ENCODE data around the gene SMTNL1.

GRCh38 chr11:57568330-57568766 lies 31.0 kb downstream of the SMTNL1 start:
- TF ChIP-seq, protein P1, sequence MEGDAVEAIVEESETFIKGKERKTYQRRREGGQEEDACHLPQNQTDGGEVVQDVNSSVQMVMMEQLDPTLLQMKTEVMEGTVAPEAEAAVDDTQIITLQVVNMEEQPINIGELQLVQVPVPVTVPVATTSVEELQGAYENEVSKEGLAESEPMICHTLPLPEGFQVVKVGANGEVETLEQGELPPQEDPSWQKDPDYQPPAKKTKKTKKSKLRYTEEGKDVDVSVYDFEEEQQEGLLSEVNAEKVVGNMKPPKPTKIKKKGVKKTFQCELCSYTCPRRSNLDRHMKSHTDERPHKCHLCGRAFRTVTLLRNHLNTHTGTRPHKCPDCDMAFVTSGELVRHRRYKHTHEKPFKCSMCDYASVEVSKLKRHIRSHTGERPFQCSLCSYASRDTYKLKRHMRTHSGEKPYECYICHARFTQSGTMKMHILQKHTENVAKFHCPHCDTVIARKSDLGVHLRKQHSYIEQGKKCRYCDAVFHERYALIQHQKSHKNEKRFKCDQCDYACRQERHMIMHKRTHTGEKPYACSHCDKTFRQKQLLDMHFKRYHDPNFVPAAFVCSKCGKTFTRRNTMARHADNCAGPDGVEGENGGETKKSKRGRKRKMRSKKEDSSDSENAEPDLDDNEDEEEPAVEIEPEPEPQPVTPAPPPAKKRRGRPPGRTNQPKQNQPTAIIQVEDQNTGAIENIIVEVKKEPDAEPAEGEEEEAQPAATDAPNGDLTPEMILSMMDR (IDR thresholded peaks at IDR 0.05; ENCODE audit: low read length): peak; percentile 92; the same call in 1 of the 2 replicates
- no peak for TF ChIP-seq EZH2 (optimal IDR thresholded peaks at IDR 0.05; ENCODE audit: low read depth, low read length)

Data from MM.1S (cell line).